ENCODE data around the gene FAF2.

GRCh38 chr5:176540476-176540899 is 92.3 kb downstream of the FAF2 start:
- TF ChIP-seq CTCF (IDR thresholded peaks at IDR 0.05; ENCODE audit: extremely low read depth in 1 of 2, insufficient read depth in 1 of 2, low read depth in 1 of 2, low read length in 2 of 2) (no peak), MYC (IDR thresholded peaks at IDR 0.05; ENCODE audit: low read depth, low read length) (no peak), EZH2 (IDR thresholded peaks at IDR 0.05; ENCODE audit: borderline replicate concordance, low read depth, low read length, severe bottlenecking) (no peak), POLR2A (IDR thresholded peaks at IDR 0.05; ENCODE audit: low read depth, low read length) (no peak), POLR2AphosphoS5 (IDR thresholded peaks at IDR 0.05; ENCODE audit: insufficient read depth, low read depth, low read length) (no peak), GATA2 (IDR thresholded peaks at IDR 0.05; ENCODE audit: insufficient read depth, insufficient read length, low read depth, low read length) (no peak), JUN (IDR thresholded peaks at IDR 0.05; ENCODE audit: borderline replicate concordance, insufficient read depth, insufficient read length, low read depth) (no peak), FOS (IDR thresholded peaks at IDR 0.05; ENCODE audit: borderline replicate concordance, insufficient read depth, low read length) (no peak), MAX (IDR thresholded peaks at IDR 0.05; ENCODE audit: insufficient read depth, insufficient read length) (no peak)

Data from endothelial cell of umbilical vein (primary cell).